Right ventricle myocardium inferior (tissue), 1 donor: Measurements from ENCODE around the gene KCNJ5. TPM values are rescaled to one million over a fixed set of nuclear protein-coding genes. Genes with fewer than 3 reads are reported as not detected.
"Not testable (repeated sequence)": the region's sequence is repeated elsewhere in the genome, so short reads cannot be mapped to it uniquely, and the experiment has no call there.

ENCODE experiments used
- ATAC-seq: fragments of 200-7000 bp; cut with Tn5 transposase; one replicate; pipeline ENCODE4 v1.9.1; 2020; ENCODE audit warnings: mild to moderate bottlenecking, moderate library complexity
- DNase-seq: peaks from one replicate; pipeline ENCODE4 v3.0.0; 2021; ENCODE audit errors: missing footprints
- intact Hi-C: fragments of 100-400 bp; cut with DNase I; formaldehyde crosslinking; loops from one replicate; pipeline ENCODE4 v1.11.0; 2022
- total RNA-seq: library from RNA; stranded (reverse); fragmentation: NEBNext Ultra II Directional; extraction: Animal tissue kit (Norgen Biotek cat#: 25700); gene quantifications from one replicate; pipeline ENCODE4 v1.2.1, GENCODE V29; 2021
- donor health status: DM: no; HTN: yes; CAD: no; lungs with severe emphysema.

The KCNJ5 gene
- total RNA-seq, 1 donor from 2014 or later, result 7.5 TPM

DNA sequence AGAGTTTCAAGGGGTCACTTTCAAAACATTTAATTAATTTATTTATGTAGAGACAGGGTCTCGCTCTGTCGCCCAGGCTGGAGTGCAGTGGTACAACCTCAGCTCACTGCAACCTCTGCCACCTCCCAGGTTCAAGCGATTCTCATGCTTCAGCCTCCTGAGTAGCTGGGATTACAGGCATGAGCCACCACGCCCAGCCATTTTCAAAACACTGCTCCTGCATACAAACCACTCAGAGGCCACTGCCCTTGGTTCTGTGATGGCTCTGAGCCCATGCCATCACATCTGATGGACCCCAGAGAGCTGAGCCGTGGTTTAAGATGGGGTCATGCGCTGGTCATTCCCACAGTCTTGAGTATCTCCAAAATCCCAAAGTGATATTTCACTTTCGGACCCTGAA is 28.5 kb downstream of the KCNJ5 start:
- ATAC-seq, DNase-seq, intact Hi-C loops: not testable (repeated sequence)

DNA sequence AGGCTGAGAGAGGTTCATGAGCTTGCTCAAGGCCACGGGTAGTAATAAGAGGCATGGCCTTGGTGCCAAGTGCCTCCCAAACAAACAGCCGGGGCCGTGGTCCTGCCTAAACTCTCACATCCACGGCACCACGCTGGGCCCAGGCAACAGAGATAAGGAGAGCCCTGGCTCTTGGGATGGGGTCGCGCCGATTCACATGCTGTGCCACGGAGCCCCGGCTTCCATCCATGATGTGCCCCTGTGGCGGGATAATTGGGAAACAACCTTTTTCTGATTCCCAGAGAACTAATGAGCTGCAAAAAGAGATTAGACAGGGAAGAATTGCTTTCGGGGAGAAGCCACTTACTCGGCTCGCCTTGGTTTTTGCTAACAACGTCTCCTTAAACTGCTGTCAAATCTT is 29.5 kb downstream of the KCNJ5 start:
- intact Hi-C loops, result no loop called here
- DNase-seq, result no peak
- ATAC-seq, result no peak

GRCh38 chr11:128921793-128922192 is 30.6 kb downstream of the KCNJ5 start:
- intact Hi-C loops, result no loop called here
- no peak for ATAC-seq
- no peak for DNase-seq

DNA sequence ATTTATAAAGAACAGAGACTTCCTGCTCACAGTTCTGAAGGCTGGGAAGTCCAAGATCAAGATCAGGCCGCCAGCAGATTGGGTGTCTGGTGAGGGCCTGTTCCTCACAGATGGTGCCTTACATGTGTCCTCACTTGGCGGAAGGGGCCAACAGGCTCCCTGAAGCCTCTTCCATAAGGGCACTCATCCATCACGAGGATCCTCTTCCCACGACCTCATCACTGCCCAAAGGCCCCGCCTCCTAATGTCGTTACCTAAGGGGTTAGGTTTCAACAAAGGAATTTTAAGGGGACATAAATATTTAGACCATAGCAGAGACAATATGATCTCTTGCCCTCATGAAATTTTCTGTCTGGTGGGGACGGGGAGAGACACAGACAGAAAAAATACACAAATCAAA is 32.9 kb downstream of the KCNJ5 start:
- no peak for DNase-seq
- no peak for ATAC-seq
- intact Hi-C loops, result no loop called here

- intact Hi-C loops, result no loop called here
- DNase-seq (no peak), ATAC-seq (no peak)
Measured at GRCh38 chr11:128924510-128925249, 33.5 kb downstream of the KCNJ5 start.

- intact Hi-C loops, result no loop called here
- ATAC-seq, result no peak
- DNase-seq, result no peak
Measured at GRCh38 chr11:128925250-128925600, 34.1 kb downstream of the KCNJ5 start.

DNA sequence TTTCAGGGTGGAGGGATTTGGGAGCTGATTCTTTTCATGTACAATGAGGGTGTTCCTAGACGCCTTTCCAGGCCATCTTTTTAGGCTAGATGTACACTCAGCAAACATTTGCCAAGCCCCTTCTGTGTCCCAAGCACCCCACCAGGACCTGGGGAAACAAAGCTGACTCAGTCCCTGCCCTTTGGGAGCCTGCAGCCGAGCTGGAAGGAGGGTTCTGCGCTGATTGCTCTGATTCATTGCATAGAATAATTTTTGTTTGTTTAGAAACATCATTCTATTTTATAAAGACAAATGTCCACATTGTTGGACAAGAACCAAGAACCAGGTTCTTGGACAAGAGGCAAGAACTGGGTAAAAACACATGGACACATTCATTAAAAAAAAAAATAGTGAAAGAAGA is 34.8 kb downstream of the KCNJ5 start:
- intact Hi-C loops, result no loop called here
- no peak for ATAC-seq
- no peak for DNase-seq

DNA sequence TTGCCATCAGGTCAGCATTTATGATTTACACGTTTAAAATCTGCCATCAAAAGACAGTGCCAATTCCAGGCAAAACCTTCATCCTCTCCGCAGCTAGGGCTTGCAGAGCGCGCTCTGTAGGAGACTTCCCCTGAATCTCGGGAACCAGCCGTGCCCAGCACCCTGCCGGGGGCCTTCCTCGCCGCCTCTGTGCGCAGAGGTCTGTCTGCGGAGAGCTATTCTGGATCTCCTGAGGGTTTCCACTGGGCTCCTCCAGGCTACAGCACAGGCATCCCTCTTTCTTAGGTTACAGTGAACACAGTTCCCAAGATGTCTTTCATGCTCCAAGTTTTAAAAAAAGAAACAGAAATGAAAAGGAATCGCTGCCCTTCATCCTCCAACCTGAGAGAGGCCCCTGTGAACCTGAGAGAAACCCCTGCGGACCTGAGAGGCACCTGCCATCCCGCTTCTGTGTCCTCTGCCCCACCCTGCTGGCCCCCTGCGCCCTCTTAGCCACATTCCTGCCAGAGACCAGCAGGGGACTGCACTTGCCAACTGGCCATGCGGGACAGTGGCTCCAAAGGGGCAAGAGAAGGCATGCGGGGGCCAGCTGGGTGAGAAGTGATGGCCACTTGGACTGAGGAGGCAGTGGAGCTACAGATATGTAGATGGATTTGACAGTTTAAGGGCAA is 35.4 kb downstream of the KCNJ5 start:
- ATAC-seq, result no peak
- intact Hi-C loops, result no loop called here
- DNase-seq, result no peak

- no peak for ATAC-seq
- no peak for DNase-seq
- intact Hi-C loops, result no loop called here
Measured at GRCh38 chr11:128927108-128927461, 35.9 kb downstream of the KCNJ5 start.

DNA sequence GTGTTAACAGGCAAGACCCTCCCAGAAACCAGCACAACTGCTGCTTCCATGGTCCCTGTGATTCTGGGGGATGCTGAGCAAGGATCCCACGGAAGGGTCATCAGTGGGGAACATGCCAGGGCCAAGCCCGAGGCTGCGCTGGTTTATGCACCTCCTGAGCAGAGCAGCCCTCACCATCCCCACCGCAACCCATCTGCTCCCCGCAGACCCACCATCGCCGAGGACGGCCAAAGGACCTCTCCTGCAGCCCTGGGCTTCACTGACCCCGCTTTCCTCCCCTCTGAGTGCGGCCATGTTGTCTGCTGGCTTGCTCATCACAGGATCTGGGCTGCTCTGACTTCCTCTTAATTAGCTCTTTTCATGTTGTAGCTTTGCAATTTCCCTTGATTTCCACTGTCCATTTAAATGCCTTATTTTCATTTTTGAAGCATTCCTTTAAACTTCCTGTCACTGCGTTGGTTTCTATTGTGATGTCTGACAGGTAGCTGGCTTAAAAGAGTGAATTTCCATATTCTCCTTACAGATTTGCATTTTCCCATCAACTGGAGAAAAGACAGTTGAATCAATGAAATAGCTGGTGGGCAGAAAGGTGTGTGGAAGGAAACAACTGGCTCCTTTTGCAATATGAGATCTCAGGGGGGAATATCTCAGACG is 36.7 kb downstream of the KCNJ5 start:
- DNase-seq (no peak), ATAC-seq (no peak)
- intact Hi-C loops, result no loop called here

GRCh38 chr11:128928400-128928799 is 37.2 kb downstream of the KCNJ5 start:
- DNase-seq (no peak), ATAC-seq (no peak)
- intact Hi-C loops, result no loop called here

- no peak for DNase-seq
- intact Hi-C loops, result no loop called here
- no peak for ATAC-seq
Measured at GRCh38 chr11:128929468-128929867, 38.3 kb downstream of the KCNJ5 start.

- ATAC-seq (no peak), DNase-seq (no peak)
- intact Hi-C loops, result no loop called here
Measured at GRCh38 chr11:128929991-128930390, 38.8 kb downstream of the KCNJ5 start.

GRCh38 chr11:128931066-128931465 is 39.9 kb downstream of the KCNJ5 start:
- intact Hi-C loops, result no loop called here
- no peak for ATAC-seq
- no peak for DNase-seq

DNA sequence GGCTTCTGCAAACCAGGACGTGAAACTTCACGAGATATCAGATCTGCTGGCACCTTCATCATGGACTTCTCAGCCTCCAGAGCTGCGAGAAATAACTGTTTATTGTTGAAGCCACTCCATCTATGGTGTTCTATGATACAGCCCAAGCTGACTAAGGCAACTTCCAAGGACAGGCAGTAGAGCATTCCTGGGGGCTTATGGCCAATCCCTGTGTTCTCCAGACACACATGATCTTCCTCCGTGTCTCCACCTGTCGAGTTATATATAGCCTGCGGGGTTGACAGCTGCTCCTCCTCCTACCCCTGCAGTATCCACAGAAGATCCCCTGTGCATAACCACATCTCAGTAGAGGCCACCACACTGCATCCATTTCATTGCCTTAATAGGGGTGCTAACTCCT is 40.5 kb downstream of the KCNJ5 start:
- no peak for DNase-seq
- no peak for ATAC-seq
- intact Hi-C loops, result no loop called here

DNA sequence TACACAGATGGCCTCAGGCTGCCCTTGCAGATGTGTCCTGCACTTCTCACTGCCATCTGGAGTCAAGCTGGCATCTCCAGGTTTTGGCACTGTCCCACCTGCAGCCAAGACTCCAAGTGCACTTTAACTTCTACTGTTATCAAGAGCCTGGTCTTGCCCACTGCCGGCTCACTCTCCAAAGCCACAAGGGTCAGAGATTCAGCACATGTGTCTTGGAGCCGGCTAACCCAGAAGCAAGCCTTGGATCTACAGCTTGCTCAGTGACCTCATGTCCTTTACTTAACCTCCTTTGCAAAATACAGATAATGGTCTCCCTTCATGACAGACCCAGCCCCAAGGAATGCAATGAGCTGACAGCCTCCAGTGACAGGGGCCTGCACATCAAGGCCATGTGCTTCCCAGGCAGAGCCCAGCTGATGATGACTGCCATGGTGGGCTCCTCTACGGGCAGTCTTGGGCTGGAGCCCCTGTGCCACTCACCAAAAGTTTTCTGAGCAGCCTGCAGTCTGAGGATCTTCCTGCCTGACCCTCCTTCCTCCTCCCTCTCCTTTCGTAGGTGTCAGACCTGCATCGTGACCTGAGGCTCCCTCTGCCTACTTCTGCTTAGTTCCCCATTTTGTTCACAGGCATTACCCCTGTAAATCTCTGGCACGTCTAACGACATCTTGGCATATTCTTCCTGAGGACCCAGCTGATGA is 42.5 kb downstream of the KCNJ5 start:
- no peak for ATAC-seq
- DNase-seq, result no peak

GRCh38 chr11:128934351-128934750 is 43.2 kb downstream of the KCNJ5 start:
- ATAC-seq (no peak), DNase-seq (no peak)
- intact Hi-C loops, result no loop called here

More for the DNA sequence above, 42.5 kb downstream of the KCNJ5 start:
- intact Hi-C loops, result no loop called here

DNA sequence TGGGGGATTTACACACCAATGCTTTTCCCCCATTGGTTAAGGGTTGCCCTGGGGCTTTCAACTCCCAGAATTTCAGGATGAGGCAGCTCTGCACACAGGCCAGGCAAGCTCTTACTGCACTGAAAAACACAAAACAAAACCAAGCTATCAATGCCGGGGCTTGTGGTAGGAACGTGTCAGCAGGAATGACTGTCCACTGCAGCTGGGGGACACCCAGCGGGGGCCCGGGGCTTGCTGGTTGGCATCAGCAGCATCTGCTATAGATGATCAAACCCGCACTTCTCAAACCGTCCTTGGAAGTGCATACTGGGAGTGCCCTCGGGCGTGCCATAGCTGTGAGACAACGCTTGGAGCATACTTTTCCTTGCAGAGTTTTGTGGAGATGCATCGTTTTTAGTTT is 43.8 kb downstream of the KCNJ5 start:
- DNase-seq (no peak), ATAC-seq (no peak)
- intact Hi-C loops, result no loop called here

DNA sequence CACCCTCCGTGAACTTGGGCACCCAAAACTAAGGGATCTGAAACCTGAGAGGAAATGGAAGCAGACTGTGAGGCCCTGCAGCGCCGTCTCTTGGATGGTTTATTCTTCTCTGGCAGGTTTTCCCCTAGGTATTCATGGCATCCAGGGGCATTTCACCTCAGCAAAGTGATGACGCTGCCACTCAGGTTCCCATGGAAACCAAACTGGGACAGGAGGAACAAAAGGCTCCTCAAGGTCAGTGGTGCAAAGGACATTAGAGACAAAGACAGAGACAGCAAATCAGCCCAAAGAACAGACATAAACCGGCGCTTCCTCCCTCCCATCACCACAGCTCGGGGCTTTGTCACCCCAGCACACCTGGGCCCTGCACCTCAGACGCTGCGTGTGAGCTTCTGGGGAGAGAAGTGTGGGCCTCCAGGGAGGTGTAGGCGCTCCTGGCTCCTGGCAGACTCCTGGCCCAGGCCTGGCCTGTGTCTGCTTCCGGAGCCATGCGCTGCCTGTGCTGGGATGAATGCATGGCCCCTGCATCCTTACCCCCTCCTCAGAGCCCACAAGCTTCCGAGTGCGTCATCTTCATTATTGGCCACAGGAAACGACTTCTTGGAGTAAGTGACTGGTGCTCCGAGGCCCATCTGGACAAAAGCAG is 45.6 kb downstream of the KCNJ5 start:
- no peak for DNase-seq
- ATAC-seq, result no peak

More for the DNA sequence above, 45.6 kb downstream of the KCNJ5 start:
- intact Hi-C loops, result no loop called here
